GM19468 (cell line): ENCODE measurements around the gene MAP4K3.
"Not testable (repeated sequence)": the region's sequence is repeated elsewhere in the genome, so short reads cannot be mapped to it uniquely, and the experiment has no call there.

Experiments used
- ATAC-seq: cut with Tn5 transposase; IDR thresholded peaks from one replicate; pipeline ENCODE4 v1.9.1; 2021; ENCODE audit warnings: mild to moderate bottlenecking, moderate library complexity, moderate number of reproducible peaks; ENCODE audit not compliant: unreplicated experiment; ENCODE audit errors: extremely low read depth

Gene MAP4K3

DNA sequence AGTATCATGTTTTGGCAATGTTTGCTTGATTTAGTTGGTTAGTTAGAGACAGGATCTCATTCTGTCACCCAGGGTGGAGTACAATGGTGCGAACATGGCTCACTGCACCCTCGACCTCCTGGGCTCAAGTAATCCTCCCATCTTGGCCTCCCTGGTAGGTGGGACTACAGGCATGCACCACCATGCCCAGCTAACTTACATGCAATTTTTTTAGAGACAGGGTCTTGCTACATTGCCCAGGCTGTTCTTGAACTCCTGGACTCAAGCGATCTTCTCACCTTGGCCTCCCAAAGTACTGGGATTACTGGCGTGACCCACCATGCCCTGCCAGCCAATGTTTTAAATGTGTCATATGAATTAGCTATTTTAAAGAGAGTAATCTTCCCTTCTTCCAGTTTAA, 177.0 kb downstream of the MAP4K3 start:
- no peak for ATAC-seq

DNA sequence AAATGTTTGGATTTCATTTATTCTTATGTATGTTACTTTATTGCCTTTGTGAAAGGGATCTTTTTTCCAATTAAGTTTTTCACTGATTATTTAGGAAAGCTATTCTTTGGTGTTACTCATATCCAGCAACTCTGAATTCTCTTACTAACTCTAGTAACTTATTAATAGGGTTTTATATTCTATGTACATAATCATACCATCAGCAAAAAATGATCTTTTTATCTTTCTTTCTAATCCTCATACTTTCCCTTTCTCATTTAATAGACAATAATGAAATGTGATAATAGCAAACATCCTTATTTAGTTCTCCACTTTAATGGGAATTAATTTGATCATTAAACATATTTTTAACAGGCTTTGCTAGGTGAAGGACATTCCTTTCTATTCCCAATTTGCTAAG, 181.0 kb downstream of the MAP4K3 start:
- no peak for ATAC-seq

DNA sequence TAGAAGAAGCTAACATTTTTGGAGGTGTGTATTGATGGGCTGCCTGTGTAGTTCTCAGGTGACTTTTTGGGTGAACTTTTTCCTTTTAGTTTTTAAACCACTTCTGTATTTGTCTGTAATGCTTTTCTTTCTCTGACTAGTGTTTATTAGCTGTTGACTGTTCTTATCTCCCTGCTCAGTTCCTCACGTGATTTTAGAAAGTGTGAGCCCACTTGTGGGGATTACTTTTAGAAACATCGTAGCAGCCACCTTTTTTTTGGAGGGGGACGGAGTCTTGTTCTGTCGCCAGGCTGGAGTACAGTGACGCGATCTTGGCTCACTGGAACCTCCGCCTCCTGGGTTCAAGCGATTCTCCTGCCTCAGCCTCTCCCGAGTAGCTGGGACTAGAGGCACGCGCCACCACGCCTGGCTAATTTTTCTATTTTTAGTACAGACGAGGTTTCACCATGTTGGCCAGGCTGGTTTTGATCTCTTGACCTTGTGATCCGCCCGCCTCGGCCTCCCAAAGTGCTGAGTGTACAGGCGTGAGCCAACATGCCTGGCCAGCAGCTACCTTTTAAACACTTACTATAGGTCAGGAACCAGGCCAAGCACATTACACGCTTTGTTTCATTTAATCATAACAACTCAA, 184.1 kb downstream of the MAP4K3 start:
- no peak for ATAC-seq

DNA sequence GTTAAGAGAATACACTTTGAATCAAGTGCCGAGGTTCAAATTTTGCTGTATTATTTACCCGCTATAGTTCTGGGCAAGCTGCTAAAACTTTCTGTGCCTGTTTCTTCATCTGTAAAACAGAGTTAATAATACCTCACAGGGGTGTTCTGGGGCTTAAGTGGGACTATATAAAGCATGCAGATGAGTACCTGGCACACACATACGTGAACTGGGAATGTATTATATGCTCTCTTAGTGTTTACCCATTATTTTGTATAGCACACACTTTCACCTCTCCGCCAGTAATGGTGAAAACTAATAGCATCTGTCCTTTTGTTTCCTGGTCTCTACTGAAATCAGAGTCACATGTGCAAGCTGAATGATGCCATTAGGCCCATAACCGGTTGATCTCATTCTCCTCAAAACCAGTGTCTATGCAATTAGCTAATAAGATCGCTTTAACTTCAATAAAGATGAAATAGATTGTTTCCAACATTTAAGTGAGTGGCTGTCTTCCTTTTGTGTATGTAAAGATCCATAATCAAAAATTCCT, 189.5 kb downstream of the MAP4K3 start:
- no peak for ATAC-seq

DNA sequence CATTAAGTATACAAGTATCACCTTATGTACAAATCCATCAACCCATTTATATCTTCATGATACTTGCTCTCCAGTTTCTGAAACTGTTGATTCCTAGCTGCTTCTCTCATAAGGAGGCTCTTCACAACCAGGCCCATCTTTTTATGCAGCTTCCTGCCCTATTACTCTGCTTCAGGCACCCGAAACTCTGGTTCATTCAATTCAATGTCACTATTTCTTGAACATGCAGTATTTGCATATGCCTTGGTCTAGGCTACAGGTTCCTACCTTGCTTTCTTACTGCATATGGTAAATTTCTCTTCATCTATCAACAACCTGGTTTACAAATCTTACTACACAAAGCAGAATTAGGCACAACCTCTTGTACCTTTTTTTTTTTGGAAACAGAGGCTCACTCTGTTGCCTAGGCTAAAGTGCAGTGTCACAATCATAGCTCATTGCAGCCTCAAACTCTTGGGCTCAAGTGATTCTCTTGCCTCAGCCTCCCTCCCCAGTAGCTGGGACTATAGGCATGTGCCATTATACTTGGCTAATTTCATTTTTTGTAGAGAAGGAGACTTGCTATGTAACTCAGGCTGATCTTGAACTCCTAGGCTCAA, 190.6 kb downstream of the MAP4K3 start:
- peak; percentile 27 for ATAC-seq

DNA sequence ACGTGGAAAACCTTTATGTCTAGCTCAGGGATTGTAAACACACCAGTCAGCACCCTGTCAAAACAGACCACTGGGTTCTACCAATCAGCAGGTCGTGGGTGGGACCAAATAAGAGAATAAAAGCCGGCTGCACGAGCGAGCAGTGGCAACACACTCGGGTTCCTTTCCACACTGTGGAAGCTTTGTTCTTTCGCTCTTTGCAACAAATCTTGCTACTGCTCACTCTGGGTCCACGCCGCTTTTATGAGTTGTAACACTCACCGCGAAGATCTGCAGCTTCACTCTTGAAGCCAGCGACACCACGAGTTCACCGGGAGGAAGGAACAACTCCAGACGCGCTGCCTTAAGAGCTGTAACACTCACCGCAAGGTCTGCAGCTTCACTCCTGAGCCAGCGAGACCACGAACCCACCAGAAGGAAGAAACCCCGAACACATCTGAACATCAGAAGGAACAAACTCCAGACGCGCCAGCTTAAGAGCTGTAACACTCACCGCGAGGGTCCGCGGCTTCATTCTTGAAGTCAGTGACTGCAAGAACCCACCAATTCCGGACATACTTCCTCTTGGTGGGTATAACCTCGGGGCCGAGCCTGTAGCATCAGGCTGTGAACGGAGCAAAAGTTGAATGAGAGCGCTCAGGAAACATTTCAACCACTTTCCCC, 192.0 kb downstream of the MAP4K3 start:
- not testable (repeated sequence) for ATAC-seq

DNA sequence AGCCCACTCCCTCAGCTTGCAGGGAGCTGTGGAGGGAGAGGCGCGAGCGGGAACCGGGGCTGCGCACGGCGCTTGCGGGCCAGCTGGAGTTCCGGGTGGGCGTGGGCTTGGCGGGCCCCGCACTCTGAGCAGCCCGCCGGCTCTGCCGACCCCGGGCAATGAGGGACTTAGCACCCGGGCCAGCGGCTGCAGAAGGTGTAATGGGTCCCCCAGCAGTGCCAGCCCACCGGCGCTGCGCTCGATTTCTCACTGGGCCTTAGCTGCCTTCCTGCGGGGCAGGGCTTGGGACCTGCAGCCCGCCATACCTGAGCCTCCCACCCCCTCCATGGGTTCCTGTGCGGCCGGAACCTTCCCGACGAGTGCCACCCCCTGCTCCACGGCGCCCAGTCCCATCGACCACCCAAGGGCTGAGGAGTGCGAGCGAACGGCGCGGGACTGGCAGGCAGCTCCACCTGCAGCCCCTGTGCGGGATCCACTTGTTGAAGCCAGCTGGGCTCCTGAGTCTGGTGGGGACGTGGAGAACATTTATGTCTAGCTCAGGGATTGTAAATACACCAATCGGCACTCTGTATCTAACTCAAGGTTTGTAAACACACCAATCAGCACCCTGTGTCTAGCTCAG, 192.7 kb downstream of the MAP4K3 start:
- peak; percentile 10 for ATAC-seq

DNA sequence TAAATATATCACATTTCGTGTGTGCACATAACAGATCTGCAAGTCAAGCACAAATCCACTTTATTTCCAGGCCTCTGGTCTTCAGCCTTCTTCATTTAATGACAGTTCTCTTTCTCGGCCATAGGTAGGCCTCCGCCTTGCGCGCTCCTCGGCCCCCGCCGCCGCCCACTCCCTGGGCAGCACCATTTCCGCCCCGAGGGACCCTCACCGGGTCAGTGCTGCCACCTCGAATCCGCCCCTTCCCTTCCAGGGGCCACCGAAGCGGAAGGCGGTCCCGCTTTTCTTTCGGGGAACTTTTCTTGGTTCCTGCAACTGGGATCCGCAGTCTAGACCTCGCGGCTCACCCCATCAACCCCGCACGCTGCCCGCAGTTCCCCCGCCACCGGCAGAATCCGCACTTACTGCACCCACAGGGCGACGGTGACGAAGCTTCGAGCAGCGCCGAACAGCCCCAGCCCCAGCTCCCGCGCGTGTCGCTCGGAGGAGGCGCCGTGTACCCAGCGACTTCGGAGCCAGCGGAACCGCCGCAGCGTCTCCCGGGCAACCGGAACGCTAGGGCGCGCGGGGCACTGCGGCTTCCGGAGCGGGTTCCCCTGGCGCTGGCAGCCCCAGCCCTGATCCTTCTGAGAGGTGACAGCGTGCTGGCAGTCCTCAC, 193.5 kb downstream of the MAP4K3 start, which contains the start of gene CDKL4:
Gene CDKL4, minus strand, starts transcription at position 502 of the 655 bp plus-strand sequence.
- peak; percentile 32 for ATAC-seq

DNA sequence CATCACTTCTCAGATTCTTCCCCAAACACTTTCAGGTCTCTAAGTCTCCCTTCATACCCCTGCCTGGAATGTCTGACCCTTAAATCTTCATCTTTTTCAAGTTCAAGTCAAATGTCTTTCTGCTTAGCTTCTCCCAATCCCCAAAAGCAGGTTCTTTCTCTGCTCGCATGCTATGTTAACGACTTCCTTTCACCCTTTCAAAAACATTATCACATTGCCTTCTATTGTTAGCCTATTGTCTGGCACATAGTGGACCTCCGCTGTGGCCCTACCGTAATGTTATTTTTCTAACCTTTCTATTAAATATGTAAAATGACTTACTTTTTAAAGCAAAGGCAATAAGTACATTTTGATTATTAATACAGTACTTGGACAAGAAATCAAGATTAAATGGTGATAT, 195.5 kb downstream of the MAP4K3 start:
- ATAC-seq = no peak

DNA sequence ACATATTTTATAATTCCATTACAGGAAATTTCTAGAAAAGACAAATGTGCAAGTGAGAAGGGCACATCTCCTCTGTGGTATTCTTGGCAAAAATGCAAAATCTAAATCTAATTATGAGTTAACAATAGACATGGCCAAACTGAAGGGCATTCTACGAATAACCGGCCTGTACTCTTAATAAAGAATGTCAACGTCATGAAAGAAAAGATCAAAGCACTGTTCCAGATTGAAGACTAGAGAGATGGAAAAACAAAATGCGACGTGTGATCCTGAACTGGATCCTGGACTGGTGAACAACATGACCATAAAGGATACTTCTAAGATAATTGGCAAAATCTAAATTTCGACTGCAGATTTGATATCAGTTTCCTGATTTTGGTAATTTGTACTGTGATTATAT, 196.3 kb downstream of the MAP4K3 start:
- ATAC-seq = no peak

DNA sequence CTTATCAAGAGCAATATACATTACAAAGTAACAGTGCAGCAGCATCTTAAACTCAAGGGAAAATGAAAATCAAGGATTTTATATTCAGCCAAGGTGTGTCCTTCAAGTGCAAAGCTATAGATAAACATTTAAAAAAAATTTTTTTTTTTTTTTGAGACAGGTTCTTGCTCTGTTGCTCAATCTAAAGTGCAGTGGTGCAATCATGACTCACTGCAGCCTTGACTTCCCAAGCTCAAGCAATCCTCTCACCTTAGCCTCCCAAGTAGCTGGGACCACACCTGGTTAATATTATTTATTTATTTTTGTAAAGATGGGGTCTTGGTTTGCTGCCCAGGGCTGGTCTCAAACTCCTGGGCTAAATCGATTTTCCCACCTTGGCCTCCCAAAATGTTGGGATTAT, 202.3 kb downstream of the MAP4K3 start:
- no peak for ATAC-seq

DNA sequence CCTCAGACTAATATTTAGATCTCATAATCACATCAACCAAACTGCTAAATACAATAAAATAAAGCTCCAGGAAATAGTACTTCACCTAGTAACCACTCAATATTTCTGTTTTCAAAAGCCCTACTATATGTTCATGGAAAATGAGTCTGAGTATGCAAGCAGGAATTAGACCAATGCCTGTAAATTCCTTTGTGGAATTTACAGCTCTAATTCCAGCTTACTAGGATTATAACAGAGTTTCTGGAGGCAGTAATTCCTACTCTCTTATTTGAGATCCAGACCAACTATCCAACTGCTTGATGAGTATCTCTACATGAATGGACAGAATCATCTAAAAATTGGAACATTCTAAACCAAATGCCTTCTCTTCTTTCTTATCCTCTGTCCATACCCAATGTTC, 204.9 kb downstream of the MAP4K3 start:
- no peak for ATAC-seq

DNA sequence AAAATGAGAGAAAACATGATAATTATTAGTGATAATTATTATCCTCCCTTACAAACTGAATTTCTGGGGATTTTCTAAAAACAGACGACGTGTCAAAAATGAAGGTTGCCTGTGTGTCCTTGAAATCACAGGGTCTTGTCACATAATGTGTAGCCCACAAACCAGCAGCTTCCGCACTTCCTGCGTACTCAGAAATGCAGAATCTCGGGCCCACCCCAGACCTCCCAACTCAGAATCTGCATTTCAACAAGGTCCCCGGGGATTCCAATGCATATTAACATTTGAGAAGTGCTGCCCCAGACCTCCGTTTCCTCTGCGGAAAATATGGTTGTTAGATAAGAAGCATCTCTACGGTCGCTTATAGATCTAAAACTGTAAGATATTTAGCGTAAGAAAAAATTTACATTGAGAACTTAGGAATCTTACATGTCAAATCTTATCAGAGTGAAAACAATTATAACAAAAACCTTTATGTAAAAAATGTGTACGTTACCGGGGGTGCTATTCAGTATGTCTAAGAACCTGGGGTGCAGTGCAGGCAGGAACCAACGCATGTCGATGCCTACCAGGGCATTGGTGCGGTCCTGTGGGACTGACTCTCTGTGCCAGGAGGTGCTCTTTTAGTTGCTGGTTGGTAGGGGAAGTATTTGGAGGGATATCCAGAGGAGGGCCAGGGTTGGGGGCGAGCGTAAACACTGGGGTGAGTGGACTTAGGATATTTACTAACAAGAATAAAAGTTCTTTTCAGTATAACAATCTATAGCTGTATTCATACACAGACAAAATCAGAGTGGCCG, 208.5 kb downstream of the MAP4K3 start:
- ATAC-seq = no peak

DNA sequence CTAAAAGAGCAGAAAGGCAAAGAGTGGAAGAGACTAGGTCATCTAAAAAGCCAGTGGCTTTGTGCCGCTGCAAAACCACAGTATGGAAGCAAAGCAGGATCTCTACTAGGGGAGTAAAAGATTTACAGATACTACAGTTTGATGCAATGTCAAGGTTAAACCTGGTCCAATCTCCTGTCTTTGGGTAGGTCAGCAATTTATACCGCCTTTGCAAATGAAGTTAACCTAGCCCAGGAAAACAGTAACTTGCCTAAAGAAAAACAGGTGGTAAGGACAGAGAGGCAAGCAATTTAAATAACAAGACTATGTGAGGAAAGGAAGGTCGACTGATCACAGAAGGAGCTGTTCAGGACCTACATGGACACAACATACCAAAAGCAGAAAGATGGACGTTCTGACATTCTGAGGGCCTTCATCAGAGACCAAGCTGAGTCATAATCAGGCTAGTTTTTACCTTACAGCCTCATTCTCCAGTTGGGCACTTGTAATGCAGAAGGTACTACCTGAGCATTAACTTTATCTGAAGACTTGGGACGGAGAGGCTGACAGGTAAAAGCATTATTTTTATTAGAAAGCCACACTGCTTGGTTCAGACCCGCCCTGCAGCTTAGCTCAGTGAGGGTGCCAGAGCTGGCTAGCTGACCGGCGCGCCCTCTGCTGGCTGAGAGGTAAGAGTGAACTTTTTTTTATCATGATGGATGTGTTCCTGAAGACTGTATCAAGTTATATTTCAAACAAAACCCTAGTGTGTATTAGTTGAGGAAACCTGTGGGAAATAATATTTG, 209.3 kb downstream of the MAP4K3 start:
- no peak for ATAC-seq

DNA sequence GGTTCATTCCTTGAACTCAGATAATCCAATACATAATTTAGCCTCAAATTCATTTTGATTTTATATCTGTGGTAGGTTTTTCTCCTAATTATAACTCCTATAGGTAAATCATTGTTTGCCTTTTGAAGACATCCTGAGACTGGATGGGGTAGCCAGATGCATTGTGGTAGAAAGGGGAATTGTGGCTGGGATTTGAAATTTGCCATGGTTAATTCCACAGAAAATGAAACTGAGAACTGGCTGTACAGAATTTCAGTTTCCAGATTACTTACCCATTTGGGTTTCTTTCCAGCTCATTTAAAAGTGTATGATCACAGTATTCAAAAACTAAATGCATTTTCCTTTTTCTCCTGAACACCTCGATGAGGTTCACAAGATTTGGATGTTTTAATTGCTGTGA, 211.5 kb downstream of the MAP4K3 start:
- ATAC-seq = no peak

DNA sequence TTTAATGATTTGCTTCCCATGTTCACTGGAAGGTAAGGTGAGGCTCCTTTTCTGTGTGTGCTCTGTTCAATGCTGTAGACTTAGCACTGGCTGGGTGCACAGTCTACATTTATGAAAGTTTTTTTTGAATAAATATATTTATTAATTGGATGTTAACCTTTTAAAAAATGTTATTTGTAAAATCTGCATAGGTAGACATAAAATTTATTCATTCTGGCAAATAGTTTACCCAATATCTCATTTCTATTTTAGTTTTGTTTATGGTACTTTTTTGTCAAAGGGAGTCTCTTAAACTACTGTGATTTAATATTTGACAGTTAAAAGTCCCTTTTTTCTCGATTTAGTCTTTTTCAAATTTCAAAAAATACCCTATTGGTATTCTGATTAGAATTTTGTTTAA, 213.2 kb downstream of the MAP4K3 start:
- ATAC-seq = no peak

DNA sequence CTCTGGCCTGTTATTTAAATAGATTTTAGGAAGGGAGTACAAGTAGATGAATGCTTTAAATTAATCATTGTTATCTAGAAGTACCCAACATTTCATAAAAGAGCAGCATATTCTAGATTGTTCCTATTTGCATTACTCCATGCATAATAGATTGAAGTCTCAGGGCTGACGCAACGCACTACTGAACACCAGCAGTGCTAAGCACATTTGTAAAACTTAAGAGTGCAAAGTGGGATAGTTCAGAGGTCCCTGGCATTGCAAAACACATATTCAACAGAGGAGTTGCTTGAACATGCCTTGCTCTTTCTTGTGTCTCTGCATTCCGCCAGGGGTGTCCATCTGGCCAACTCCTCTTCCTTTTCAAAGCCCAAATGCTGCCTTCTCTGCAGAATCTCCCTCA, 215.6 kb downstream of the MAP4K3 start:
- ATAC-seq = no peak

DNA sequence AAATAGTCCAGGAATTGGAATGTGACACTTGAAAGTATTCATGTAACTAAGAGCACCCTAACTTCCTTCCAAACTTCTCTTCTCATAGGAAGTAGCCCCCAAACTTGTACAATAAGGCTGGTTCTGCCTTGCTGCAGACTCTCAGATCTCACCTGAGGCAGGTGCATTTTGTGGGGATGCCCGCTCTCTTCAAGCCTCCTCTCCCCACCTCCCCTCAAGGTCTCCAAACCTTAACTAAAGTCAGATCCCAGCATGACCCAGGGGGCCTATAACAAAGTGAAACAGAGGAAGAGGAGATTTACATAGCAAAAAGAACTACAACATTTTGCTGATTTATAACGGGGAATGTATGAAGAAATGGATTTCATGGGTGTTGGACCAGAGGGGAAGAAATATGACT, 216.9 kb downstream of the MAP4K3 start:
- no peak for ATAC-seq

DNA sequence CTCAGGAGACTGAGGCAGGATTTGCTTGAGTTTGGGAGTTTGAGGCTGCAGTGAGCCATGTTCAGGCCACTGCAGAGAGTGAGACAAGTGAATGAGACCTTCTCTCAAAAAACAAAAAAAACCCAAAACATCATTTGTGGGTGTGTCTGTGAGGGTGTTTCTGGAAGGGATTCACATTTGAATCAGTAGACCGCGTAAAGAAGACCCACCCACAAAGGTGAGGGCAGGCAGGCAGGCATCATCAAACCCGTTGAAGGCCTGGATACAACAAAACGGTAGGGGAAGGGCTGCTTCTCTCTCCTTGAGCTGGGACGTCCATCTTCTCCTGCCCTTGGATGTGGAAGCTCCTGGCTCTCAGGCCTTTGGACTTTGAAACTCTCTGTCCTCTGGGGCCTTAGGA, 218.7 kb downstream of the MAP4K3 start:
- no peak for ATAC-seq
